DOHH2 (cell line): Measurements from ENCODE around the gene COL27A1.

Experiments used
- CTCF ChIP-seq: fragments of 200-600 bp; sonication (generic); IDR thresholded peaks from one replicate; pipeline ENCODE4 v1.5.1; 2014; ENCODE audit warnings: antibody characterized with exemption, mild to moderate bottlenecking, low read depth, low read length; ENCODE audit not compliant: poor library complexity, severe bottlenecking
- EZH2phosphoT487 ChIP-seq: fragments of 200-600 bp; sonication (generic); IDR thresholded peaks from 2 replicates; pipeline ENCODE4 v1.6.1; 2017; ENCODE audit warnings: borderline replicate concordance, mild to moderate bottlenecking, antibody characterized with exemption, low read length, moderate library complexity, mixed read lengths

GRCh38 chr9:114172981-114173833 lies 17.9 kb downstream of the COL27A1 start:
- TF ChIP-seq CTCF (no peak), EZH2phosphoT487 (no peak)
